ENCODE results near the gene TNFRSF1B.

DNA sequence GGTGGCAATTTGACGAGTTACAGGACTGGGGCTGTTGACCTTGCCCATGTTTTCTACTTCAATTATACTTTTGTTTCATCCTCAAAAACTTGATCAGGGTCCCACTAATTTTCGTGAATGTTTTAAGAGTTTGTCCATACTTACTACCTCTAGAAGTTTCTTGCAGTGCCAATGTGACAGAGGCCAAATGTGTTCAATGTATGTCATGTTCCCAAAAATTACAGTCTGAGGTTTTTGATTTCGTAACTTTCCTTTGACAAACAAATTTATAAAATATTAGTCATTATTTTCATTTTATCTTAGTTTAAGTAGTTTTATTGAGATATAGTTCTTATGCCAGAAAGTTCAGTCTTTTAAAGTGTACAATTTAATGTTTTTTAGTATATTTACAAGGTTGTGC lies 78.3 kb downstream of the TNFRSF1B start:
- no peak for TF ChIP-seq POLR2A (IDR thresholded peaks at IDR 0.05)
- TF ChIP-seq, protein P1, sequence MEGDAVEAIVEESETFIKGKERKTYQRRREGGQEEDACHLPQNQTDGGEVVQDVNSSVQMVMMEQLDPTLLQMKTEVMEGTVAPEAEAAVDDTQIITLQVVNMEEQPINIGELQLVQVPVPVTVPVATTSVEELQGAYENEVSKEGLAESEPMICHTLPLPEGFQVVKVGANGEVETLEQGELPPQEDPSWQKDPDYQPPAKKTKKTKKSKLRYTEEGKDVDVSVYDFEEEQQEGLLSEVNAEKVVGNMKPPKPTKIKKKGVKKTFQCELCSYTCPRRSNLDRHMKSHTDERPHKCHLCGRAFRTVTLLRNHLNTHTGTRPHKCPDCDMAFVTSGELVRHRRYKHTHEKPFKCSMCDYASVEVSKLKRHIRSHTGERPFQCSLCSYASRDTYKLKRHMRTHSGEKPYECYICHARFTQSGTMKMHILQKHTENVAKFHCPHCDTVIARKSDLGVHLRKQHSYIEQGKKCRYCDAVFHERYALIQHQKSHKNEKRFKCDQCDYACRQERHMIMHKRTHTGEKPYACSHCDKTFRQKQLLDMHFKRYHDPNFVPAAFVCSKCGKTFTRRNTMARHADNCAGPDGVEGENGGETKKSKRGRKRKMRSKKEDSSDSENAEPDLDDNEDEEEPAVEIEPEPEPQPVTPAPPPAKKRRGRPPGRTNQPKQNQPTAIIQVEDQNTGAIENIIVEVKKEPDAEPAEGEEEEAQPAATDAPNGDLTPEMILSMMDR (IDR thresholded peaks at IDR 0.05) = no peak

All from gastroesophageal sphincter (tissue), 3 donors.